ENCODE data around the gene ANKRD1.

DNA sequence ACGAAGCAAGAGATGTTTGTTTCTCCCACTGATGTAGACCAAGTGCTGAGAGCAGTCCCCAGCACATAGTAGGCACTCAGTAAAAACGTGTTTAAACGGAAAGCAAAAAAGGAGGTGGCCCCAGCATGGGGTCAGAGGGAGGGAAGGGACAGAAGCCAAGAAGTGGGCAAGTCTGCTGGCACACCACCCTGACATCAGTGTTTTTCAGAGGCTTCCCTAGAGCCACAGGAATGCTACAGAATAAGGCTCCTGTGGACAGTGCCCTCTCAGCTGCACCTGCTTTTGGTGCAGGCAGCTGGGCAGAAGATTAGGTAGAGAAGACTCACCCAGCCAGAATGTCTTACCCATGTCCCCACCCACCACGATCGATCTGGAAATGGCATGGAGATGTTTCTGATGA, 8.3 kb upstream of the ANKRD1 start:
- TF ChIP-seq EZH2phosphoT487 (conservative IDR thresholded peaks at IDR 0.05; ENCODE audit: low read length): no peak
- TF ChIP-seq, protein P1, sequence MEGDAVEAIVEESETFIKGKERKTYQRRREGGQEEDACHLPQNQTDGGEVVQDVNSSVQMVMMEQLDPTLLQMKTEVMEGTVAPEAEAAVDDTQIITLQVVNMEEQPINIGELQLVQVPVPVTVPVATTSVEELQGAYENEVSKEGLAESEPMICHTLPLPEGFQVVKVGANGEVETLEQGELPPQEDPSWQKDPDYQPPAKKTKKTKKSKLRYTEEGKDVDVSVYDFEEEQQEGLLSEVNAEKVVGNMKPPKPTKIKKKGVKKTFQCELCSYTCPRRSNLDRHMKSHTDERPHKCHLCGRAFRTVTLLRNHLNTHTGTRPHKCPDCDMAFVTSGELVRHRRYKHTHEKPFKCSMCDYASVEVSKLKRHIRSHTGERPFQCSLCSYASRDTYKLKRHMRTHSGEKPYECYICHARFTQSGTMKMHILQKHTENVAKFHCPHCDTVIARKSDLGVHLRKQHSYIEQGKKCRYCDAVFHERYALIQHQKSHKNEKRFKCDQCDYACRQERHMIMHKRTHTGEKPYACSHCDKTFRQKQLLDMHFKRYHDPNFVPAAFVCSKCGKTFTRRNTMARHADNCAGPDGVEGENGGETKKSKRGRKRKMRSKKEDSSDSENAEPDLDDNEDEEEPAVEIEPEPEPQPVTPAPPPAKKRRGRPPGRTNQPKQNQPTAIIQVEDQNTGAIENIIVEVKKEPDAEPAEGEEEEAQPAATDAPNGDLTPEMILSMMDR (IDR thresholded peaks at IDR 0.05; ENCODE audit: insufficient read depth, low read length, poor library complexity, severe bottlenecking): no peak

Measured in SU-DHL-6 (cell line).